GM18508 (cell line): ENCODE measurements around the gene SNX8.

ENCODE experiments used
- ATAC-seq: cut with Tn5 transposase; IDR thresholded peaks from one replicate; pipeline ENCODE4 v1.9.1; 2021; ENCODE audit warnings: moderate number of reproducible peaks; ENCODE audit not compliant: insufficient read depth, unreplicated experiment

Gene SNX8

GRCh38 chr7:2296832-2297231 is 17.4 kb downstream of the SNX8 start:
- ATAC-seq, result no peak

GRCh38 chr7:2295936-2296620 is 18.2 kb downstream of the SNX8 start:
- no peak for ATAC-seq

GRCh38 chr7:2290877-2291276 is 23.4 kb downstream of the SNX8 start:
- ATAC-seq, result no peak

GRCh38 chr7:2289621-2290020 is 24.6 kb downstream of the SNX8 start:
- no peak for ATAC-seq

- no peak for ATAC-seq
Observed at GRCh38 chr7:2289111-2289586, 25.1 kb downstream of the SNX8 start.

- no peak for ATAC-seq
Observed at GRCh38 chr7:2288503-2288902, 25.7 kb downstream of the SNX8 start.

GRCh38 chr7:2287745-2288144 is 26.5 kb downstream of the SNX8 start:
- no peak for ATAC-seq

- ATAC-seq, result no peak
Observed at GRCh38 chr7:2283074-2283473, 31.2 kb downstream of the SNX8 start.

GRCh38 chr7:2282185-2282751 is 32.0 kb downstream of the SNX8 start:
- ATAC-seq, result no peak

- ATAC-seq, result no peak
Observed at GRCh38 chr7:2281541-2281940, 32.7 kb downstream of the SNX8 start.

GRCh38 chr7:2280424-2280823 is 33.8 kb downstream of the SNX8 start:
- ATAC-seq, result no peak

GRCh38 chr7:2279896-2280295 is 34.3 kb downstream of the SNX8 start:
- ATAC-seq, result no peak

- ATAC-seq, result no peak
Observed at GRCh38 chr7:2278026-2278425, 36.2 kb downstream of the SNX8 start.

- ATAC-seq, result no peak
Observed at GRCh38 chr7:2276107-2276506, 38.1 kb downstream of the SNX8 start.

GRCh38 chr7:2275101-2275500 is 39.1 kb downstream of the SNX8 start:
- no peak for ATAC-seq

GRCh38 chr7:2274666-2275065 is 39.6 kb downstream of the SNX8 start:
- no peak for ATAC-seq

- no peak for ATAC-seq
Observed at GRCh38 chr7:2273866-2274265, 40.4 kb downstream of the SNX8 start.

GRCh38 chr7:2272031-2272430 is 42.2 kb downstream of the SNX8 start:
- ATAC-seq, result no peak

GRCh38 chr7:2271273-2272026 is 42.8 kb downstream of the SNX8 start:
- ATAC-seq, result no peak

- no peak for ATAC-seq
Observed at GRCh38 chr7:2270495-2270894, 43.7 kb downstream of the SNX8 start.

- no peak for ATAC-seq
Observed at GRCh38 chr7:2269991-2270460, 44.2 kb downstream of the SNX8 start.
